Calu3 (cell line): ENCODE results near the gene PPP2R3B. TPM values are rescaled to one million over a fixed set of nuclear protein-coding genes. Genes with fewer than 3 reads are reported as not detected.

ENCODE experiments used
- BruUV-seq: library from RNA; stranded (reverse); fragments of 400-500 nt; replicated peaks from 2 replicates; lab custom pipeline; 2021; lab: Mats Ljungman, UMichigan
- CTCF ChIA-PET: fragments of 300-600 bp; sonication (Branson Sonifier 250); formaldehyde crosslinking; loops from one replicate; lab custom pipeline; 2022; ENCODE audit warnings: antibody characterized with exemption; lab: Charles Lee
- DNase-seq: peaks from one replicate; pipeline ENCODE4 v3.0.0; 2022
- H3K27ac Mint-ChIP-seq: one replicate; pipeline ENCODE4 v1.8.0; 2022; ENCODE audit warnings: mixed read lengths; ENCODE audit not compliant: unreplicated experiment
- H3K27me3 Mint-ChIP-seq: one replicate; pipeline ENCODE4 v1.8.0; 2022; ENCODE audit warnings: mixed read lengths; ENCODE audit not compliant: unreplicated experiment
- H3K36me3 Mint-ChIP-seq: one replicate; pipeline ENCODE4 v1.8.0; 2022; ENCODE audit warnings: mild to moderate bottlenecking, moderate library complexity, mixed read lengths; ENCODE audit not compliant: insufficient read depth, unreplicated experiment
- H3K4me1 Mint-ChIP-seq: one replicate; pipeline ENCODE4 v1.8.0; 2022; ENCODE audit warnings: mild to moderate bottlenecking, low read depth, mixed read lengths; ENCODE audit not compliant: unreplicated experiment
- H3K4me3 Mint-ChIP-seq: one replicate; pipeline ENCODE4 v1.8.0; 2022; ENCODE audit warnings: mild to moderate bottlenecking, low read depth, moderate library complexity, mixed read lengths; ENCODE audit not compliant: unreplicated experiment
- H3K9me3 Mint-ChIP-seq: one replicate; pipeline ENCODE4 v1.8.0; 2022; ENCODE audit warnings: low read depth, mixed read lengths; ENCODE audit not compliant: unreplicated experiment
- intact Hi-C: fragments of 100-400 bp; cut with micrococcal nuclease; formaldehyde crosslinking; loops from one replicate; pipeline ENCODE4 v1.10.0; 2022; ENCODE audit not compliant: unreplicated experiment
- total RNA-seq: library from RNA; stranded (reverse); gene quantifications from 2 replicates; pipeline ENCODE4 v1.2.3, GENCODE V29; 2022
- TF ChIP-seq, protein P1 (sequence below): fragments of 200-600 bp; IDR thresholded peaks from one replicate; pipeline ENCODE4 v1.8.0; 2022; ENCODE audit warnings: antibody characterized with exemption; ENCODE audit not compliant: unreplicated experiment

Gene PPP2R3B
- total RNA-seq, 1 experiment from 2014 or later, result 25.4 TPM

GRCh38 chrX:302975-303374 is 83.7 kb downstream of the PPP2R3B start:
- no peaks in the 10 kb centered on the region for H3K4me1 Mint-ChIP-seq
- H3K27ac Mint-ChIP-seq, result no peak overlapping the region
- no peaks in the 10 kb centered on the region for H3K27me3 Mint-ChIP-seq
- no peak for DNase-seq
- BruUV-seq, result no TSS peak
- intact Hi-C loops, result no loop called here
- CTCF ChIA-PET, result no interaction called here
- no peaks in the 10 kb centered on the region for H3K9me3 Mint-ChIP-seq
- peaks cover 39% of the 10 kb centered on the region for H3K36me3 Mint-ChIP-seq
- TF ChIP-seq, protein P1, sequence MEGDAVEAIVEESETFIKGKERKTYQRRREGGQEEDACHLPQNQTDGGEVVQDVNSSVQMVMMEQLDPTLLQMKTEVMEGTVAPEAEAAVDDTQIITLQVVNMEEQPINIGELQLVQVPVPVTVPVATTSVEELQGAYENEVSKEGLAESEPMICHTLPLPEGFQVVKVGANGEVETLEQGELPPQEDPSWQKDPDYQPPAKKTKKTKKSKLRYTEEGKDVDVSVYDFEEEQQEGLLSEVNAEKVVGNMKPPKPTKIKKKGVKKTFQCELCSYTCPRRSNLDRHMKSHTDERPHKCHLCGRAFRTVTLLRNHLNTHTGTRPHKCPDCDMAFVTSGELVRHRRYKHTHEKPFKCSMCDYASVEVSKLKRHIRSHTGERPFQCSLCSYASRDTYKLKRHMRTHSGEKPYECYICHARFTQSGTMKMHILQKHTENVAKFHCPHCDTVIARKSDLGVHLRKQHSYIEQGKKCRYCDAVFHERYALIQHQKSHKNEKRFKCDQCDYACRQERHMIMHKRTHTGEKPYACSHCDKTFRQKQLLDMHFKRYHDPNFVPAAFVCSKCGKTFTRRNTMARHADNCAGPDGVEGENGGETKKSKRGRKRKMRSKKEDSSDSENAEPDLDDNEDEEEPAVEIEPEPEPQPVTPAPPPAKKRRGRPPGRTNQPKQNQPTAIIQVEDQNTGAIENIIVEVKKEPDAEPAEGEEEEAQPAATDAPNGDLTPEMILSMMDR, result no peak
- H3K4me3 Mint-ChIP-seq, result no peak overlapping the region

DNA sequence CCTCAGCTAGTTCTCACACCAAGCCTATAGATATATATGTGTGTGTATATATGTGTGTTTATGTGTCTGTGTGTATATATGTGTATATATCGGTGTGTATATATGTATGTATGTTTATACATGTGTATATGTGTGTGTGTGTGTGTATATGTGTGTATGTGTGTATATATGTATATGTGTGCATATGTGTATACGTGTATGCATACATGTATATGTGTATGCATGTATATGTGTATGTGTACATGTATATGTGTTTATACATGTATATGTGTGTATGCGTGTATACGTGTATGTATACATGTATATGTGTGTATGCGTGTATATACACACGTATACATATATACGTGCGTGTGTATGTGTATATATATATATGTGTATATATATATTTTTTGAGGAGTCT is 86.4 kb downstream of the PPP2R3B start:
- TF ChIP-seq, protein P1, result no peak
- DNase-seq, result no peak
- Mint-ChIP-seq H3K27ac (no peak overlapping the region), H3K27me3 (no peaks in the 10 kb centered on the region), H3K9me3 (no peaks in the 10 kb centered on the region), H3K4me1 (no peaks in the 10 kb centered on the region), H3K4me3 (no peak overlapping the region), H3K36me3 (peaks cover 24% of the 10 kb centered on the region)
- CTCF ChIA-PET, result no interaction called here
- BruUV-seq, result no TSS peak
- intact Hi-C loops, result no loop called here

GRCh38 chrX:298993-299392 is 87.7 kb downstream of the PPP2R3B start:
- Mint-ChIP-seq H3K27me3 (no peaks in the 10 kb centered on the region), H3K36me3 (peaks cover 14% of the 10 kb centered on the region), H3K4me1 (no peaks in the 10 kb centered on the region), H3K4me3 (no peak overlapping the region), H3K9me3 (no peaks in the 10 kb centered on the region), H3K27ac (no peak overlapping the region)
- DNase-seq, result no peak
- CTCF ChIA-PET, result no interaction called here
- TF ChIP-seq, protein P1, result no peak
- no TSS peak for BruUV-seq
- intact Hi-C loops, result no loop called here

DNA sequence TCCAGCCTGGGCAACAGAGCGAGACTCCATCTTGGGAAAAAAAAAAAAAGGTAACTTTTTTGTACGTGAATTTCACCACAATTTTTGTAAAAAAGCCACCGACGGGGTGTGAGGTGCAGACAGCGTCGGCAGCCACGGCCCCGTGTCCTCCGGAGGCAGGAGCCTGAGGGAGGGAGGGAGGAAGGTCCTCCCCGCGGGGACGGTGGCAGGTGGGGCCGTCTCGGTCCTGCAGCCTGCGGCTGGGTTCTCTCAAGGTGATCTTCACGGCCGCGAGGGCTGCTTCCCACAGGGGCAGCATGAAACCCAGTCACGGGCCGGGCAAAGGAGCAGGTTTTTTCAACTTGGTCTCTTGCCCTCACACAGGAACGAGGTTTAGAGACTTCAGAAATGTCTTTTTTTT is 91.6 kb downstream of the PPP2R3B start:
- peaks cover 20% of the 10 kb centered on the region for H3K36me3 Mint-ChIP-seq
- intact Hi-C loops, result no loop called here
- no peaks in the 10 kb centered on the region for H3K4me1 Mint-ChIP-seq
- no peaks in the 10 kb centered on the region for H3K9me3 Mint-ChIP-seq
- CTCF ChIA-PET, result no interaction called here
- TF ChIP-seq, protein P1, result no peak
- DNase-seq, result no peak
- H3K4me3 Mint-ChIP-seq, result no peak overlapping the region
- no TSS peak for BruUV-seq
- no peaks in the 10 kb centered on the region for H3K27me3 Mint-ChIP-seq
- H3K27ac Mint-ChIP-seq, result no peak overlapping the region
